ENCODE data around the gene EEFSEC.

DNA sequence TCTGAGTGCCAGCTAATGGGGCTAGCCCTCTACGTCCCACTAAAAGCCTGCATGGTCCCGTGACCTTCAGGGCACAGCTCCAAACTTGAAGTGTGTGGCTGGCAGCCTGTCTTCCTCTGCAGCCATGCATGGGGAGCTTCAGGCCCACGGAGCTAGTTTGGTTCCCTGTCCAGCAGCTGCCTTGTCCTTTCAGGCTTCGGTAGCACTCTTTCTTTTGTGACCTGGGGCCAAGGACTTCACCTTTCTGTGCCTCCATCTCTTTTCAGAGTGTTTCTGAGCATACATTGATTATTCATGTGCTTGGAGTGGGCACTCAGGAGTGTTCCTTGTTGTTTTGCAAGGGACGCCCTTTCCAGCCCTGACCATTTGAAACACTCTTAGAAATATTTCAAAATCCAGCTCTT is 158.2 kb downstream of the EEFSEC start:
- TF ChIP-seq POLR2AphosphoS5 (IDR thresholded peaks at IDR 0.05) = no peak
- TF ChIP-seq, protein P1, sequence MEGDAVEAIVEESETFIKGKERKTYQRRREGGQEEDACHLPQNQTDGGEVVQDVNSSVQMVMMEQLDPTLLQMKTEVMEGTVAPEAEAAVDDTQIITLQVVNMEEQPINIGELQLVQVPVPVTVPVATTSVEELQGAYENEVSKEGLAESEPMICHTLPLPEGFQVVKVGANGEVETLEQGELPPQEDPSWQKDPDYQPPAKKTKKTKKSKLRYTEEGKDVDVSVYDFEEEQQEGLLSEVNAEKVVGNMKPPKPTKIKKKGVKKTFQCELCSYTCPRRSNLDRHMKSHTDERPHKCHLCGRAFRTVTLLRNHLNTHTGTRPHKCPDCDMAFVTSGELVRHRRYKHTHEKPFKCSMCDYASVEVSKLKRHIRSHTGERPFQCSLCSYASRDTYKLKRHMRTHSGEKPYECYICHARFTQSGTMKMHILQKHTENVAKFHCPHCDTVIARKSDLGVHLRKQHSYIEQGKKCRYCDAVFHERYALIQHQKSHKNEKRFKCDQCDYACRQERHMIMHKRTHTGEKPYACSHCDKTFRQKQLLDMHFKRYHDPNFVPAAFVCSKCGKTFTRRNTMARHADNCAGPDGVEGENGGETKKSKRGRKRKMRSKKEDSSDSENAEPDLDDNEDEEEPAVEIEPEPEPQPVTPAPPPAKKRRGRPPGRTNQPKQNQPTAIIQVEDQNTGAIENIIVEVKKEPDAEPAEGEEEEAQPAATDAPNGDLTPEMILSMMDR (IDR thresholded peaks at IDR 0.05) = no peak
- no peak for TF ChIP-seq POLR2A (IDR thresholded peaks at IDR 0.05)
